Renal pelvis (tissue), 4 donors: ENCODE data around the gene GCAT. TPM values are rescaled to one million over a fixed set of nuclear protein-coding genes. Genes with fewer than 3 reads are reported as not detected.

Experiments used
- DNase-seq: peaks from one replicate; pipeline ENCODE4 v3.0.0-alpha.2; 2013
- polyA plus RNA-seq, 3 donors: library from polyadenylated mRNA; unstranded; fragments of 120-200 nt; gene quantifications; one replicate each; pipeline ENCODE4 v1.2.1, GENCODE V29; 2013; ENCODE audit not compliant: insufficient read length in 3 of 3

The GCAT gene
- polyA plus RNA-seq, 3 donors: 17.0 to 17.9 (median 17.3) TPM

DNA sequence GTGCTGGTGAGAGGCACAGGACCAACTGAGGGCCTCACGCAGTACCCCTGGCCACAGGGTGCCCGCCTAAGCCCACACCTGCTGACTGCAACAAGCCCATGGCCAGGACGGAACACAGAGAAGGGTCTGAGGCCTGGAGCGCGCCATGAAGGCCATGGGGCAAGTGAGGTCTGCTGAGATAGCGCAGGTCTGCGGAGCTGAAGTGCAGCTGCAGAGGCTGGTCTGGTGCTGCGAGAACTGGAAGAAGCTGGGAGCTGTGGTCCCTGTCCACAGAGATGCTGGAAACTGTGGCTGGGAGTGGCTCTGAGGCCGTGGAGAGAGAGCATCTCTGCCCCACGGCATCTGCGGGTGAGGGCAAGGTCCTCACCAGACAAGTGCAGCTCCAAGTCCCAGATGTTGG is 23.7 kb downstream of the GCAT start:
- no peak for DNase-seq

DNA sequence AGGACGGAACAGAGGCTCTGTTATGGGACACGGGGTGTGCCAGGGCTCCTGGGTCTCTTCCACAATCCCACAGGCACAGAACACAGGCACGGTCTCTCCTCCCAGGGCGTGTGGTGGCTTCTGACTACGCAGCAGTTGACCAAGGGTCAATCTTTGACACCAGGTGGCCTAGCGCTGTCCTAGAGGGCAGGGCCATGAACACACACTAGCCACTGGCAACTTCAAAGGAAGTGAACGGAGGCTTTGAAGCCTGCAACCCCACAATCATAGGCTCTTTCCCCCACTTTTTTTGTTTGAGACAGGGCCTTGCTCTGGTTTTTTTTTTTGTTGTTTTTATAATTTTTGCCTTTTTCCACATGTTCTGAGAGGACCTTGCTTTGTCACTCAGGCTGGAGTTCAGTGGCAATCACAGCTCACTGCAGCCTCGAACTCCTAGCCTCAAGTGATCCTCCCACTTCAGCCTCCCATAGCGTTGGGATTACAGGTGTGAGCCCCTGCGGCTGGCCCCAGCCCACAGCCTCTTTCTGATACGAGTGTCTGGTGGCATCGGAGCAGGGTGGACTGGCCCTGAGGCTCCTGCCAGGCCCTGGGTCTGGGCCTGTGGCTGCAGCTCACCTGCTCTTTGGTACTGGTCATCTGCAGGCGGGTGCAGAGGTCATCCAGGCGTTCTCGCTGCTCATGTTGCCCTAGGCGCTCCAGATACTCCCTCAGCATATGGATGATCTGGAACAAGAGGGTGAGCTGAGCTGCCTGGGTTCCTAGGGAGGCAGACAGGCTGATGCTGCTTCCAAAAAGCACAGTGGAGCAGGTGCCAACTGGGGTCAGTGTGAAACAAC is 24.5 kb downstream of the GCAT start:
- no peak for DNase-seq

DNA sequence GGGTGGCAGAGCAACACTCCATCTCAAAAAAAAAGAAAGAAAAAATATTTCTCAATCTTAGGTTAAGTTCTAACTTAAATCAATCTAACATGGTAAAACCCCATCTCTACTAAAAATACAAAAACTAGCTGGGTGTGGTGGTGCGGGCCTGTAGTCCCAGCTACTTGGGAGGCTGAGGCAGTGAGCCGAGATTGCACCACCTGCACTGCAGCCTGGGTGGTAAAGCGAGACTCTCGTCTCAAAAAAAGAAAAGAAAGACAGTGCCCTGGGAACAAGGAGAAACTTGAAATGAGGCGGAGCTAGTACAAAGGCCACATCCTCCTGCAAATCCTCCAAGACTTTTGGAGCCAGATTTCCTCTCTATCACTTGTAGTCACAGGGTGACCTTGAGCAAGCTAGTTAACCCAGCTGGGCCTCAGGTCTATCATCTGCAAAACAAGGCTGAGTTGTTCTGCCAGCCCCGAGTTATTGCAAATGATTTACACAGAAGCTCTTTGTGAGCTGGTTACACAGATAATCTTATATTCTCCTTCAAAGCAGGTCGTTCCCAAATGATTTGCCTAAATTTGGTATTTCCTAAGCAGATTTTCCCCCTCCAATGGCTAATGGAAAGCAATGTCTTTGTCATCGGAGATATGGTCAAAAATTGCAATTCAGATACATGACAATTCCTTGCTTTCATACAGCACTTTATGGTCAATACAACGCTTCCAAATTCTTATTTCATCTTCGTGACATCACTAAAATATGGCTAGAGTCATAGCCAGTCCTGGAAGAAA is 34.5 kb downstream of the GCAT start:
- no peak for DNase-seq

DNA sequence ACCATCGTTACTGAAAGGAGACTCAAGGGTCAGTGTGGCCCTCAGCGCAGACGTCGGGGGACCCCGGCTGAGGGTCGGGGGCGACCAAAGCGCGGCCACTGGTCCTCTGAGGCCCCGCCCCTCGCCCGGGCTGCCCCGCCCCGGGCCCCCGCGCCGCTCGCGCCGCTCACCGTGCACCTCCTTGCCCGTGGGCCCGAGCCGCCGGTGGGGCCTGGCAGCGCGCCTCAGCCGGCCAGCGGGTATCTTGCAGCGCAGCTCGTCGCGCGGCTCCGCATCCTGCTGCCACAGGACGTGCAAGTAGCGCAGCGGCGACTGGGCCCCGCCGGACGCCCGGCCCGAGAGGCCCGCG is 36.0 kb downstream of the GCAT start:
- DNase-seq: no peak

DNA sequence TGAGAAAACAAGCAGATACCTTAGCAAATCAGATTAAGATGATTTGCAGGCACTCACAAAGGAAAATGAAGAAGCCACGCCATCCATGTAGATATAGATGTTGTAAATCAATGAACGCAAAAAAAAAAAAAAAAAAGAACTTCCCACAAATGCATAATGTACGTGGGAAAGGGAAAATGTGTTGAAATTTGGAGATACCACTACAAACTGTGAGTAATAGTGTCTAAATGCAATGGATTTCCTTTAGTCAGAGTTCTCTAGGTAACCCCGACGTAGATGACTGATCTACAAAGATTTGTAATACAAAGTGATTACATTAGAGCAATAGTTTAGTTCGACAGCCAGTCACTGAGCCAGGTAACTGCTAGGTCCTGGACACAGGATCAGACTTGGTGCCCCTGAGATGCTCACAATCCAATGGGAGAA is 37.2 kb downstream of the GCAT start:
- DNase-seq: no peak

DNA sequence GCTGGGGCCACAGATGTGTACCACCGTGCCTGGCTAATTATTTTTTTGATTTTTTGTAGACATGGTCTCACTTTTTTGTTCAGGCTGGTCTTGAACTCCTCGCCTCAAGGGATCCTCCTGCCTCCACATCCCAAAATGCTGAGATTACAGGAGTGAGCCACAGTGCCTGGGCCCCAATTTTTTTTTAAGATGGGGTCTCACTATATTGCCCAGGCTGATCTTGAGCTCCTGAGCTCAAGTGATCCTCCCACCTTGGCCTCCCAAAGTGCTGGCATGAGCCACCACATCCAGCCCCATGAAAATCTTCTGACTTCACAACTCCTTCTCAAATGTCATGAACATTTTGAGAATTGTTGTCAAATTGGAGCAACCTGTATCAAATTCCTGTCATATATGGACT is 38.7 kb downstream of the GCAT start:
- DNase-seq: no peak

DNA sequence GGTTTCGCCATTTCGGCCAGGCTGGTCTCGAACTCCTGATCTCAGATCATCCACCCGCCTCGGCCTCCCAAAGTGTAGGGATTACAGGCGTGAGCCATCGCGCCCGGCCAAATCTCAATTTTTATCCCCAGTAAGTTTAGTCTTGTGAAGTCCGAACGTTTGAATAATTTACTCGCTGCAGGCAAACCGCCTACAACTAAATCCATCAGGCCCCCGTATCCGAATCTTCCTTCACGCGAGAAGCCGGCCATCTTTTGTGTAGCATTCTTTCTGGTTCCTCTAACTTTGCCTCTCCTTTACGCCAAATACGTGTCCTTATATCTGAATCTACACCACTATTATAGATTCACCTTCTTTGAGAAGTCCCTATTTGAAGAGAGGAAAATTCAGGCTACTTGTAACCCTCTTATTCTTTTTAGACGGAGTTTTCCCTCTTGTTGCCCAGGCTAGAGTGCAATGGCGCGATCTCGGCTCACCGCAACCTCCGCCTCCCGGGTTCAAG is 40.9 kb downstream of the GCAT start:
- DNase-seq: peak; percentile 36

DNA sequence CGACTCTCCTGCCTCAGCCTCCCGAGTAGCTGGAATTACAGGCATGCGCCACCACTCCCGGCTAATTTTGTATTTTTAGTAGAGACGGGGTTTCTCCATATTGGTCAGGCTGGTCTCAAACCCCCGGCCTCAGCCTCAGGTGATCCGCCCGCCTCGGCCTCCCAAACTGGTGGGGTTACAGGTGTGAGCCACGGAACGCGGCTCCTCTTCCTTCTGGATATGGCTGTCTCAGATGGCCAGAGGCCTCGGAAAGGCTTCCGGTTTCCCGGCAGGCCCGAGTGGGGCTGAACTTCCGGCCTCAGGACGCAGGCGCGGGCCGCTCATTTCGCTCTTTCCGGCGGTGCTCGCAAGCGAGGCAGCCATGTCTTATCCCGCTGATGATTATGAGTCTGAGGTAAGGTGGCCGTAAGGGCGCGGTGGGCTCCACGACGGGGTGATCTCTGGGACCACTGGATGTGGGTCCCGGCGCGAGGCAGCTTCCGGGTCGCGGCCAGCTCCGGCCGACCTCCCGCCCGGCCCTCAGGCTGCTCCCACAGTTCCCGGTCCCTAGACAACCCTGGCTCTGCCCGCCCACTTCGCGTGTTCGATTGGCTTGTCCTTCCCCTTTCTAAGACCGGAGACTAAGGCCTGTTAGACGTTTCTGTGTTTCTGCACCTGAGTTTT is 41.5 kb downstream of the GCAT start, which contains the start of gene EIF3L:
Gene EIF3L (plus strand): TSS at position 331 of the 663 bp plus-strand sequence. CDS start 31 bp downstream, at position 362.
- DNase-seq: peak; percentile 90

DNA sequence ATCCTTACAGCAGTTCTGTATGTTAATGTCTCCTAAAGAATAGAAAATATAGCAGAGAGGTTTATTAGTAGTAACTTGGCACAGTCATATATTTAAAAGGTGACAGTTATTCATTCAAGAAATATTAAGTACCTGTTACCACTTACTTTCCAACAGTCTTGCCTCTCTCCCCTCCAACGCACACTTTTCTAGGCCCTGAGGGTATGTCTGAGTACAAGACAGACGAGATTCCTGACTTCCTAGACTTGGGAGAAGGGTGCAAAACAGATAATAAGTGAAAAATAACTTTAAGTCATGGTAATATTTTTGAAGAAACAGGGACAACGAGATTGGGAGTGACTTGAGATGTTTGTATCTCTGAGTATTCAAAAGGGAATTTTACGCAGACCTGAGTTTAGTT is 43.1 kb downstream of the GCAT start:
- no peak for DNase-seq

DNA sequence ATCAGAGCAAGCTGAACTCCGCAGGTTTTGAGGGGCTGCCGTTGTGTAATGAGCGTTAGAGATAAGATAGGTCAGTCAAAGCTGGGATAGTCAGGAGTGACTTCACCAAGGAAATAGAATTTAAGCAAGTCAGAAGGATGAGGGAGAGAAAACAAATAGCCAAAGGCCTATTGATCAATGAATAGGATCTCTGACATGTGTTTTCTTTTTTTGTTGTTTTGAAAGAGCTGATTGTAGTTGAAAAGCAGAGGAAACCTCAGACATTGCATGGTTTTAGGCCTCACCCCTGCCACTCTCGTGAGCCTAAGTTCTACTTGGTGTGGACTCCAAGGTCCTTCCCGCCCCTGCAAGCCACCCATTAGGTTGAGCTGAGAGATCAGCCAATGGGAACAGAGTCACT is 44.7 kb downstream of the GCAT start:
- no peak for DNase-seq

DNA sequence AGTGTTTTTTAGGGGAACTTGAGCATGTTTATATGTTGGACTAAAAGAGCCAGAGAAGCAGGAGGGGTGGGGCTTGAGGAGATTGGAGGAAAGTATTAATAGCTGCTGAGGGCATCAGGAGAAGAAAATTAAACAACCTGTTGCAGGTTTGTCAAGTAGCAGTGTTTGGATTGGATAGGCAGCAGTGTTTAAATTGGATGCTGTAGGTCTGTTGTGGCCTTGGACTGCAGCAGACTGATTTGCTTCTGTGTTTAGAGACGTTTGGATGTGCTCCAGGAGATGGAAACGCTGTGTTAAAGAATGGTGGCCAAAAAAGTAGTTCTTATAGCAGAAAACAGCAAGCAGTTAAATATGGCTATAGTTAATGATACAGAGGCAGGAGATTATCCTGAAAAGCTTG is 47.2 kb downstream of the GCAT start:
- no peak for DNase-seq

DNA sequence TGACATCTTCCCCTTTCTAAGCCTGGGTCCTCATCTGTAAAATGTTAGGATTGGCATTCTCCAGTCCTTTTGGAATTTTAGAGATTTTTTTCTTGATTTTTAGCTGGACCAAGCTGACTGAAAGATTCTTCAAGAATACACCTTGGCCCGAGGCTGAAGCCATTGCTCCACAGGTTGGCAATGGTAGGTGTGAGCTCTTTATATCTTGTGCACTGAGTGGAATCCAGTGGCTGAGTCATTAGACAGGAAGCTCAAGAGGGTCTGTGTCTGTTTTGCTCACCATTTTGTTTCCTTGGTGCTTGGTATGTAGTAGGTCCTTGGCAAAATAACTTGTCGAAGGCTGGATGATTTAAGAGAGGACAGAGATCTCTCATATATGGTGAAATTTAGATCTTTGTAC is 47.7 kb downstream of the GCAT start:
- no peak for DNase-seq

DNA sequence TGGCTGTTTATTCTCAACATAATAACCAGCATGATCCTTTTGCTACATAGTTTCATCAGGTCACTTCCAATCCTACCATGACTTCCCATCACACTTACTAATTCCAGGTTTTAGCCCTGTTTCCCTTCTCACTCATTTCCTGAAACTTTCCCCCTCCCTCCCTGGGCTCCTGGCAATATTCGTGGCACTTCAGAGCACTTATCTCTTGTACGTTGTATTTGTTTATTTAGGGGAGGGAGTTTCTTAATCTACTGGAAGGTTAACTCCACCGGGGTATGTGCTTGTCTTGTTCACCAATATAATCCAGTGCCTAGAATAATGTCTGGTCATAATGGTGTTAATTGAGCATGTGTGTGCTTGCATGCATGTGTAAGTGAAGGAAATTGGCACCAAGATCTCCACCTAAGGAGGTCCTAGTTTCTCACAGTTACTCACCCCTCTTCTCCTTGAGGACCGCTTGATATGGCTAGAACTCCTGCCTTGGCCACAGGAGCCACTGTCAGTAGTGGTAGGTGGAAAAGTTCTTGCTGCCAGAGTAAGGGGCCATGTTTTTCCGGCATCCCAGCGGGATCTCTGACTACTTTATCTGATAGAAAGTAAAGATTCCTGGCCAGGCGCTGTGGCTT is 53.2 kb downstream of the GCAT start:
- no peak for DNase-seq

DNA sequence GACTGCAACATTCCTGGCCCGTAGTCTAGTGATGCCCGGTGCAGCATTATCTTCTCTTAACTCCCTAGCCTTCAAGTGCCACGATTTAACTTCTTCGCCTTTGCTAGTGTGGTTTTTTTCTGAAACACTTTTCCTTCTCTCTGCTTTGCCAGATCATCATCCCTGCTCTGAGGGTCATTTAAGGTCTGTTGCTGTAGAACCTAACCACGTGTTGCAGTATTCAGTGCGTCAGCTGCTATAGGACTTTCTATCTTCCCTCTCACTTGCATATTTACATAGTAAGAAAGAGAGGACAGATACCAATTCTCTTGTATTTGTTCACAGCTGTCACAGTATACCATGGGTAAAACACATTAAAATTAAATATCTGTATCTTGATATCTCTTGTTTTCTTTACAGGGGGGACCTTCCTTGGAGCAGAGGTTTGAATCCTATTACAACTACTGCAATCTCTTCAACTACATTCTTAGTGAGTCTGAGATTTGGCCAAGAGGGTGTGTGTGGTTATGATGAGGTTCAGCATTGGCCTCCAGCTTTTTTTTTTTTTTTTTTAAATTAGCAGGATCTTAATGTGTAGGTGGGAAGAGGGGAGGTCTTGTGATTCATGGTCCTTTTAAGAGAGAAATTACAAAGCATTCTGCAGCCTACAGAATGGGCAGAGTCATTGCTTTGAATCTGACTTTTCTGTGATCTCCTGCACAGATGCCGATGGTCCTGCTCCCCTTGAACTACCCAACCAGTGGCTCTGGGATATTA is 55.0 kb downstream of the GCAT start:
- DNase-seq: no peak

DNA sequence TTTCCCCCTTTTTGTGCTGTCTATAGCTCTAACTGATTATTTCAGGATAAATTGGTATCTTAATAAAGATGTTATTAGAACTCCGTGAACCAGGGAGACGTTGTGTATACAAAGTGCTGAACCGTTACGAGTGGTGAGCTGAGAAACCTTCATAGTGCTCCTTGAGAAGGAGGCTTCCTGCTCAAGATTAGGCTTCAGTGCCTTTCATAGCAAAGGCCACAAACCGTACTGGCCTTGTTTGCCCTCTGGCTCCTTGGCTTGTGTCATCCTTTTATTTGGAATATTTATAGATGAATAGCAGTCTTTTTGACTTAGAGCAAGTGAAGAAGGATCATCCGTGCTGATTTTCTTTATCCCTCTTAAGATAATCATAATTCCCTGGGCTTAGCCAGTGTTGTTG is 57.8 kb downstream of the GCAT start:
- no peak for DNase-seq

Other genes starting within 250 kb of the GCAT start
- 10 to 100 TPM; 45.0 to 59.7 (median 58.2) TPM for gene CDC42EP1, start 247.5 kb upstream of the GCAT start, polyA plus RNA-seq
- 10 to 100 TPM; 31.0 to 39.0 (median 37.8) TPM for gene LGALS2, start 227.8 kb upstream of the GCAT start, polyA plus RNA-seq
- gene GGA1, start 199.1 kb upstream of the GCAT start, polyA plus RNA-seq: 10 to 100 TPM; 51.2 to 84.9 (median 79.6) TPM
- 10 to 100 TPM; 18.1 to 19.7 (median 19.5) TPM for gene SH3BP1, start 168.3 kb upstream of the GCAT start, polyA plus RNA-seq
- gene PDXP, start 149.2 kb upstream of the GCAT start, polyA plus RNA-seq: 10 to 100 TPM; 14.5 to 19.8 (median 19.0) TPM
- 100 to 1,000 TPM; 374 to 538 (median 428) TPM for gene LGALS1, start 132.3 kb upstream of the GCAT start, polyA plus RNA-seq
- gene NOL12, start 121.6 kb upstream of the GCAT start, polyA plus RNA-seq: 10 to 100 TPM; 21.2 to 23.2 (median 22.4) TPM
- gene TRIOBP, start 110.9 kb upstream of the GCAT start, polyA plus RNA-seq: 10 to 100 TPM; 65.9 to 85.7 (median 77.1) TPM
- gene GALR3, start 15.4 kb downstream of the GCAT start, polyA plus RNA-seq: not detected
- 10 to 100 TPM; 26.7 to 31.8 (median 29.7) TPM for gene ANKRD54, start 36.4 kb downstream of the GCAT start, polyA plus RNA-seq
- gene EIF3L, start 41.5 kb downstream of the GCAT start, polyA plus RNA-seq: 1,000 to 10,000 TPM in 1 of 3 donors, 100 to 1,000 TPM in 2; 860 to 1,060 (median 996) TPM
- gene MICALL1, start 98.4 kb downstream of the GCAT start, polyA plus RNA-seq: 10 to 100 TPM; 28.7 to 36.9 (median 30.8) TPM
- 1 to 10 TPM; 6.4 to 7.0 (median 6.8) TPM for gene C22orf23, start 145.7 kb downstream of the GCAT start, polyA plus RNA-seq
- gene POLR2F, start 145.8 kb downstream of the GCAT start, polyA plus RNA-seq: 10 to 100 TPM; 63.5 to 87.3 (median 71.1) TPM
- gene SOX10, start 176.6 kb downstream of the GCAT start, polyA plus RNA-seq: 1 to 10 TPM; 1.4 to 2.3 (median 1.5) TPM
- gene PICK1, start 249.5 kb downstream of the GCAT start, polyA plus RNA-seq: 10 to 100 TPM; 34.8 to 43.7 (median 41.9) TPM